ENCODE measurements around the gene TNFRSF9. TPM values are rescaled to one million over a fixed set of nuclear protein-coding genes. Genes with fewer than 3 reads are reported as not detected.

TNFRSF9 gene
- total and polyA plus RNA-seq, 9 of the 15 experiments (the other 6 are each of a cell fraction or from before 2014, with no cell fraction given): 0.04 to 0.29 (median 0.08) TPM; not detected in 1

GRCh38 chr1:7961216-7962013, 20.8 kb upstream of the TNFRSF9 start, which contains the start of gene PARK7 (continued):
- no peak for TF ChIP-seq MAFG (tag; conservative IDR thresholded peaks at IDR 0.05)
- TF ChIP-seq NFE2L1 (tag; IDR thresholded peaks at IDR 0.05; ENCODE audit: borderline replicate concordance, low read depth): no peak
- TF ChIP-seq ZNF778 (CRISPR knock-in tag; IDR thresholded peaks at IDR 0.05): no peak
- TF ChIP-seq CHCHD3 (CRISPR knock-in tag; IDR thresholded peaks at IDR 0.05): no peak
- TF ChIP-seq KDM2B (CRISPR knock-in tag; IDR thresholded peaks at IDR 0.05): no peak
- peak; percentile 89 for TF ChIP-seq EGR1 (conservative IDR thresholded peaks at IDR 0.05)
- no peak for TF ChIP-seq YBX1 (IDR thresholded peaks at IDR 0.05)
- no peak for TF ChIP-seq BDP1 (IDR thresholded peaks at IDR 0.05; ENCODE audit: insufficient read depth, insufficient read length)
- TF ChIP-seq ZNF140 (CRISPR knock-in tag; IDR thresholded peaks at IDR 0.05): no peak
- TF ChIP-seq, protein P1, sequence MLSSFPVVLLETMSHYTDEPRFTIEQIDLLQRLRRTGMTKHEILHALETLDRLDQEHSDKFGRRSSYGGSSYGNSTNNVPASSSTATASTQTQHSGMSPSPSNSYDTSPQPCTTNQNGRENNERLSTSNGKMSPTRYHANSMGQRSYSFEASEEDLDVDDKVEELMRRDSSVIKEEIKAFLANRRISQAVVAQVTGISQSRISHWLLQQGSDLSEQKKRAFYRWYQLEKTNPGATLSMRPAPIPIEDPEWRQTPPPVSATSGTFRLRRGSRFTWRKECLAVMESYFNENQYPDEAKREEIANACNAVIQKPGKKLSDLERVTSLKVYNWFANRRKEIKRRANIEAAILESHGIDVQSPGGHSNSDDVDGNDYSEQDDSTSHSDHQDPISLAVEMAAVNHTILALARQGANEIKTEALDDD (IDR thresholded peaks at IDR 0.05): no peak
- TF ChIP-seq PHTF2 (CRISPR knock-in tag; IDR thresholded peaks at IDR 0.05): no peak
- TF ChIP-seq, protein P2, sequence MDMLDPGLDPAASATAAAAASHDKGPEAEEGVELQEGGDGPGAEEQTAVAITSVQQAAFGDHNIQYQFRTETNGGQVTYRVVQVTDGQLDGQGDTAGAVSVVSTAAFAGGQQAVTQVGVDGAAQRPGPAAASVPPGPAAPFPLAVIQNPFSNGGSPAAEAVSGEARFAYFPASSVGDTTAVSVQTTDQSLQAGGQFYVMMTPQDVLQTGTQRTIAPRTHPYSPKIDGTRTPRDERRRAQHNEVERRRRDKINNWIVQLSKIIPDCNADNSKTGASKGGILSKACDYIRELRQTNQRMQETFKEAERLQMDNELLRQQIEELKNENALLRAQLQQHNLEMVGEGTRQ (CRISPR knock-in tag; IDR thresholded peaks at IDR 0.05): no peak
- TF ChIP-seq GATAD2A (IDR thresholded peaks at IDR 0.05): peak; percentile 92; the same call in 1 of the 2 replicates
- no peak for TF ChIP-seq CBX8 (IDR thresholded peaks at IDR 0.05; ENCODE audit: borderline replicate concordance, extremely low read depth, low read depth, low read length, poor library complexity, severe bottlenecking)
- TF ChIP-seq, protein P3, sequence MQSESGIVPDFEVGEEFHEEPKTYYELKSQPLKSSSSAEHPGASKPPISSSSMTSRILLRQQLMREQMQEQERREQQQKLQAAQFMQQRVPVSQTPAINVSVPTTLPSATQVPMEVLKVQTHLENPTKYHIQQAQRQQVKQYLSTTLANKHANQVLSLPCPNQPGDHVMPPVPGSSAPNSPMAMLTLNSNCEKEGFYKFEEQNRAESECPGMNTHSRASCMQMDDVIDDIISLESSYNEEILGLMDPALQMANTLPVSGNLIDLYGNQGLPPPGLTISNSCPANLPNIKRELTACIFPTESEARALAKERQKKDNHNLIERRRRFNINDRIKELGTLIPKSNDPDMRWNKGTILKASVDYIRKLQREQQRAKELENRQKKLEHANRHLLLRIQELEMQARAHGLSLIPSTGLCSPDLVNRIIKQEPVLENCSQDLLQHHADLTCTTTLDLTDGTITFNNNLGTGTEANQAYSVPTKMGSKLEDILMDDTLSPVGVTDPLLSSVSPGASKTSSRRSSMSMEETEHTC (IDR thresholded peaks at IDR 0.05): peak; percentile 39; the same call in 1 of the 2 replicates
- TF ChIP-seq, protein P4, sequence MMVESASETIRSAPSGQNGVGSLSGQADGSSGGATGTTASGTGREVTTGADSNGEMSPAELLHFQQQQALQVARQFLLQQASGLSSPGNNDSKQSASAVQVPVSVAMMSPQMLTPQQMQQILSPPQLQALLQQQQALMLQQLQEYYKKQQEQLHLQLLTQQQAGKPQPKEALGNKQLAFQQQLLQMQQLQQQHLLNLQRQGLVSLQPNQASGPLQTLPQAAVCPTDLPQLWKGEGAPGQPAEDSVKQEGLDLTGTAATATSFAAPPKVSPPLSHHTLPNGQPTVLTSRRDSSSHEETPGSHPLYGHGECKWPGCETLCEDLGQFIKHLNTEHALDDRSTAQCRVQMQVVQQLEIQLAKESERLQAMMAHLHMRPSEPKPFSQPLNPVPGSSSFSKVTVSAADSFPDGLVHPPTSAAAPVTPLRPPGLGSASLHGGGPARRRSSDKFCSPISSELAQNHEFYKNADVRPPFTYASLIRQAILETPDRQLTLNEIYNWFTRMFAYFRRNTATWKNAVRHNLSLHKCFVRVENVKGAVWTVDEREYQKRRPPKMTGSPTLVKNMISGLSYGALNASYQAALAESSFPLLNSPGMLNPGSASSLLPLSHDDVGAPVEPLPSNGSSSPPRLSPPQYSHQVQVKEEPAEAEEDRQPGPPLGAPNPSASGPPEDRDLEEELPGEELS (CRISPR knock-in tag; IDR thresholded peaks at IDR 0.05; ENCODE audit: borderline replicate concordance): no peak
- TF ChIP-seq ARID2 (IDR thresholded peaks at IDR 0.05): no peak
- TF ChIP-seq CAMTA2 (CRISPR knock-in tag; conservative IDR thresholded peaks at IDR 0.05): no peak
- peak; percentile 91 for TF ChIP-seq FIP1L1 (IDR thresholded peaks at IDR 0.05; ENCODE audit: low read depth, low read length, poor library complexity, severe bottlenecking)
- TF ChIP-seq KAT2B (IDR thresholded peaks at IDR 0.05; ENCODE audit: low read depth, low read length): no peak
- TF ChIP-seq, protein P5, sequence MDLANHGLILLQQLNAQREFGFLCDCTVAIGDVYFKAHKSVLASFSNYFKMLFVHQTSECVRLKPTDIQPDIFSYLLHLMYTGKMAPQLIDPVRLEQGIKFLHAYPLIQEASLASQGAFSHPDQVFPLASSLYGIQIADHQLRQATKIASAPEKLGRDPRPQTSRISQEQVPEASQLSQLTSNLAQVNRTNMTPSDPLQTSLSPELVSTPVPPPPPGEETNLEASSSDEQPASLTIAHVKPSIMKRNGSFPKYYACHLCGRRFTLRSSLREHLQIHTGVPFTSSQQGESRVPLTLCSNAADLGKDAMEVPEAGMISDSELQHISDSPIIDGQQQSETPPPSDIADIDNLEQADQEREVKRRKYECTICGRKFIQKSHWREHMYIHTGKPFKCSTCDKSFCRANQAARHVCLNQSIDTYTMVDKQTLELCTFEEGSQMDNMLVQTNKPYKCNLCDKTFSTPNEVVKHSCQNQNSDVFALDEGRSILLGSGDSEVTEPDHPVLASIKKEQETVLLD (IDR thresholded peaks at IDR 0.05): peak; percentile 97
- no peak for TF ChIP-seq SRSF9 (IDR thresholded peaks at IDR 0.05; ENCODE audit: borderline replicate concordance, low read depth, low read length)

All from K562 (cell line).